ENCODE measurements around the gene SDF2.
A peak's percentile ranks its signal among the peaks of the same experiment; 100 is the strongest.
"Not testable (repeated sequence)": the region's sequence is repeated elsewhere in the genome, so short reads cannot be mapped to it uniquely, and the experiment has no call there.

SDF2 gene

DNA sequence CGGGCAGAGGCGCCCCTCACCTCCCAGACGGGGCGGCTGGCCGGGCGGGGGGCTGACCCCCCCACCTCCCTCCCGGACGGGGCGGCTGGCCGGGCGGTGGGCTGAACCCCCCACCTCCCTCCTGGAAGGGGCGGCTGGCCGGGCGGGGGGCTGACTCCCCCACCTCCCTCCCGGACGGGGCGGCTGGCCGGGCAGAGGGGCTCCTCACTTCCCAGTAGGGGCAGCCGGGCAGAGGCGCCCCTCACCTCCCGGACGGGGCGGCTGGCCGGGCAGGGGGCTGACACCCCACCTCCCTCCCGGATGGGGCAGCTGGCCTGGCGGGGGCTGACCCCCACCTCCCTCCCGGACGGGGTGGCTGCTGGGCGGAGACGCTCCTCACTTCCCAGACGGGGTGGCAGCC lies 57.7 kb downstream of the SDF2 start:
- DNase-seq; intact Hi-C loops (cut with DNase I): not testable (repeated sequence)

DNA sequence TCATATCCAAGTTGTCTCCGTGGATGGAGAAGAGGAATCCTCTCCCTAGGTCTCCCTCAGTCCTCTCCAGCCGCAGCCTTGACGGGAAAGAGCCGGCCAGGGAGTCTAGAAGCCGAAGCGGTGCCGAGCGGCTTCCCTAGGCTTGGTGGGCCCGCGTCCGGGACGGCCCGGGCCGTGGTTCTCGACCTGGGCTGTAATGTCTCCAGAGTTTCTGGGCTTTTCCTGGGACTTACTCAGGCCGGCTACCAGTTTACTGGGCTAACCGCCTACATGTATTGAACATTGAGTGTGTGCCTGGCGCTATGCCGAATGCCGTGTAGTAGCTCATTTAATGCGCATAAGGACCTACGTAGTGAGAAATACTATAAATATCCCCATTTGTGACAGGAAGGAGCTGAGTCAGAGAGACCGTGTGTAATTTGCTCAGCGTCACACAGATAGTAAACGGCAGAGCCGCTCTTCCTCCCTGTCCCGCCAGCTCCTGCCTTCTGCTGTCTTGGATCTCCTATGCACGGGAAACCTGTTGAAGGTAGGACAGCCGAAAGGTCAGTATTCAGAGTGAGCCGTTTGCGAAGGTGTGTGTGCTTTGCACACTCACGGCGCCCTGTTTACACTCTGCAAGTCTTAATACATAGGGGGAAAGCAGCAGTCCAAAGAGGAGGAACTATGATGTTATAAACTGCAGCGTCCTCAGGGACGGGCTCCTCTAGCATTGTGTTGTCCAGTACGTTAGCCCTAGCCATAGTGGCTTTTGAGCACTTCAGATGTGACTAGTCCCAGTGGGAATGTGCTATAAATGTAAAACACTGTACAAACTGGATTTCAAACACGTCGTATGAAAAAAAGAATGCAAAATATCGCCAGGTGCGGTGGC lies 62.2 kb downstream of the SDF2 start:
- intact Hi-C loops (cut with DNase I), result no loop called here
- DNase-seq, result peak in 40 of 42 donors; percentile 15 to 78 (median 44)

DNA sequence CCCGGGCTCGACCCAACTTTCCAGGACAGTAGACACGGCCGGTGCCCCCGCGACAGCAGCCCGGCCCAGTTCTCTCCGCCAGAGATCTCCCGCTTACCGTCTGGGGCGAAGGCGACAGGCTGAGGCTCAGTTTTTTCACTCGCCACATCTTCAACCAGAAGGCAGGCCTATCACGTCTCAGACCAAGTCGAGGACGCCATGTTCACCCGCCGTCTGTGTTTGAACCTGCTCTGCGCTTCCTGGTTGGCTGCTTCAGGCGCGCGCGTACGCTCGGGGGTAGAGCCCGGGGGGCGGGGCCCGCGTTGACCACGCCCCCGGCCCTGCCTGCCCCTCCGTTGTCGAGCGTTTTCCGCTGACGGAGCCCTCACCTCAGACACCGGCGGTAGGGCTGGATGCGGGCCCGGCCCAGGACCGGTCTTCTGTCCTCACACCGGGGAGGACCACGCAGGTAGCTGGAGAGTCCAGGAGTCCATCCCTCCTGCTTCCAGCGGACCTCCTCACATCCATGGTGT lies 62.9 kb downstream of the SDF2 start, which contains the start of gene SPAG5:
Gene SPAG5 (minus strand): TSS at position 227 of the 512 bp plus-strand sequence. CDS start 79 bp downstream, at position 148.
- intact Hi-C loops (cut with DNase I), result no loop called here
- DNase-seq, result peak; percentile 82 to 97 (median 93)

GRCh38 chr17:28598389-28598788 lies 63.3 kb downstream of the SDF2 start:
- DNase-seq, result no peak
- intact Hi-C loops (cut with DNase I), result no loop called here

Data from head of caudate nucleus (tissue), 42 donors.